GM19463 (cell line): ENCODE data around the gene SLC39A11.
A peak's percentile ranks its signal among the peaks of the same experiment; 100 is the strongest.
"Not testable (repeated sequence)": the region's sequence is repeated elsewhere in the genome, so short reads cannot be mapped to it uniquely, and the experiment has no call there.

ENCODE experiments used
- ATAC-seq: cut with Tn5 transposase; IDR thresholded peaks from one replicate; pipeline ENCODE4 v1.9.1; 2021; ENCODE audit warnings: mild to moderate bottlenecking, moderate library complexity; ENCODE audit not compliant: unreplicated experiment

The SLC39A11 gene

DNA sequence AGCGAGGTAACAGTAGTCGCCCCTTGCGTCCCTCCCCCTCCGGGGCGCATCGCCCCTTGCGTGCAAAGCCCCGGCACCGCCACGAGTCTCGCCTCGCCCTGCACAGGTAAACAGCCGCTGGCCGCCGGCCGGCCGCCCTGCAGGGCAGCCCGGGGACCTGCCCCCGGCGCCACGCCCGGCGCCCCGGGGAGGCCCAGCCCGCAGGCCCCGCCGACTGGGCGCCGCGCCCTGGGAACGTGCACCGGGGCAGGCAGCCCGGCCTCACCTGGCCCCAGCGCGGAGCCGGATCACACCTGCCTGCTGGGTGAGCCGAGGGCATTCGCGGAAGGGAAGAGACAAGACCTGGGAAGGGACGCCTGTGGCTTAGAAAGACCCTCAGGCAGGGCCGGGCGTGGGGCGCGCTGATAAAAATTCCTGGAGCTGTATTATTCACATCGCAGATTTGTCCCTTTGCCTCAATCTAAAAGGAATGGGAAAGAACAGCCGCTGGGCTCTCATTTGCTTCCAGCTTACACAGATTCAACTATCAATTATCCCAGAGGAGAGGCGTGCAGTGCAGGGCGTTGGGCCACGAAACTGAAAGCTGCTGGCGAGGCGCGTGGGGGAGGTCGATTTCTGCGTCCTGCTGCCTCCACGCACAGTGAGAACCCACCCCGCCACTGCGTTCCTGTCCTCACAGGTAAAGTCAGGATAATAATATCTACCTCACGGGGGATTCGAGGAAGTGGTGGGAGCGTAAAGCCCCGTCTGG lies 451.9 kb downstream of the SLC39A11 start:
- ATAC-seq: no peak

DNA sequence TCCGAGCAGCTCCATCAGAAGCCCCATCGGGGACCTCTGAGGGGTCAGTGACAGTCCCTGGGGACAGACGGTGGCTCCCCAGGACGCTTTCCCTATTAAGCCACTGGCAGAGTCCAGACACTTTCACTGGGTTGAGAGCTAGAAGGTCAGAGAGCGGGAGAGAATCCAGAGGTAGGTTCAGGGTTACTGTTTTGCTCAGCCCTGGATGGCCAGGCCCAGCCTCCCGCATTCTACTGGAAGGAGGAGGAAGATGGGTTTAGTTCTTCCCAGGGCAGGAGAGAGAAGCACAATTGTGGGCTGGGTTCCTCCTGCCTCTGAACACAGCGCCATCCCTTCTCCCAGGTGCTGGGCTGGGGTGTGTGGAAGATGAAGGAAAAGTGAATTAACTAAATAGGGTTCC lies 452.8 kb downstream of the SLC39A11 start:
- ATAC-seq: no peak

DNA sequence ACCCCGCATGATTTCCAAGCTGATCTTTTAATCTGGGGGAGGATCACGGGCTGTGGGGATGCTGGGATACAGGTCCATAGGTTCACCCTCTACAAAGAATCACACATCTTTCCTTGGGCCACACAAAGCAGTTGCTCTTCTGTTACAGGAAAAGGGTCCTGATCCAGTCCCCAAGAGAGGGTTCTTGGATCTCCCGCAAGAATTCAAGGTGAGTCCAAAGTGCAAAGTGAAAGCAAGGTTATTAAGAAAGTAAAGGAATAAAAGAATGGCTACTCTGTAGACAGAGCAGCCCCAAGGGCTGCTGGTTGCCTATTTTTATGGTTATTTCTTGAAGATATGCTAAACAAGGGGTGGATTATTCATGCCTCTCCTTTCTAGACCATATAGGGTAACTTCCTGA lies 453.6 kb downstream of the SLC39A11 start:
- ATAC-seq: not testable (repeated sequence)

DNA sequence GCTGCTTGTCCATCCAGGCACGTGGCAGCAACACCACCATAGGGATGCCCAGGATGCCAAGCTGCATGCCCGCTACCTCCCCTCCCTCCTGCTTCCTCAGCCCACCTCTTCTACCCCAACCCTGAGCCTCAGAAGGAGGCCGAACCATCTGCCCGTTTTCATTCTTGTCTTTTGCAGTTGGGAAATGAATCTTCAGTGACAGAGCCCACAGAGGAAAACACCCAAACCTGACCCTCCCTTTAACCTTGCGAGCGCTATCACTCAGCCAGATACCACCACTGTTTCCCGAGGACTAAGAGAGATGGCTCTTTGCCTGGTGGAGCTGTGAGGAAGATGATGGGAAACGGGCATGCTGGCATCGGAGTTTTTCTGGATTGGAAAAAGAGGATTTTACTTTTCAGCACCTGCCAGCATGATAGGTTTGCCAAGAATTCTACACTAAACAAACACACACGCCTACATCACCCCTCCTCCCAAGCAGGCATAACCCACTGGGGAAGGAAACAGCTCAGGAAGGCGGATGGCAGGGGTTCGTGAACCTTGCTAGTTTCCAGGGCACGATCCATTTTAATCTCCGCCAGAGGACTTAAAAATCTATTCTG lies 457.4 kb downstream of the SLC39A11 start:
- no peak for ATAC-seq

- no peak for ATAC-seq
Observed at GRCh38 chr17:72634621-72635020, 457.9 kb downstream of the SLC39A11 start.

DNA sequence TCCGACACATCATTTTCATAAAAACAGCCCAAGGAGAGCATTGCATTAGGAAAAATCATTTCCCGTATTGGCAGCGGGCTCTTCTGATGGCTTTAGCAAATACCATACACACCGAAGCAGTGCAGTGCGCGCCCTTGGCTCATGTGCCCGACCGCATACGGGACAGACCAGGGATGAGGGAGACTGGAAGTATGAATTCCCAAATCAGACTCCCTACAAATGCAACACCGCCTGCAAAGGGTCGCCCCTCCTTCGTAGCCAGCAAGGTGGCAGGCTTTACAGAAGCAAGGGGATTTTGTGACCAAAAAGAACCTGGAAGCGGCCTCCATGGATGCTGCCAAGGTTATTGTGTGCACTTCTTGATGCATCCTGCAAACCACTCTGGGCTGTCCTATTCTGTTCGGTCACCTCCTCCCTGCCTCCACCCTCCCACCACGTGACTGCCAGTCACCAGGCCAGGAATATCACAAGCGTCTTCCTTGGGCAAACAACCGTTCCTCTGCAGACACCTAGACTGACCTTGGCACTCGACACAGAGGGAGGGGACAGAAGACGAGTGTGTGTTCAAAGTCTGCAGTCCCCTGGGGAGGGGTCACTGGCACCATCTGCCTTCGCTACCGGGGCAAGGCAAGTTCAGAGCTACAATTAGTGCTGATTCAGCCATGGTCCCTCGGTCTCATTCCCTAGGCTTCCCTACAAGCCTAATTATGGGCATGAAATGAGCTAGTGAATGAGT lies 460.4 kb downstream of the SLC39A11 start:
- ATAC-seq: no peak

- ATAC-seq: no peak
Observed at GRCh38 chr17:72631568-72631948, 460.9 kb downstream of the SLC39A11 start.

DNA sequence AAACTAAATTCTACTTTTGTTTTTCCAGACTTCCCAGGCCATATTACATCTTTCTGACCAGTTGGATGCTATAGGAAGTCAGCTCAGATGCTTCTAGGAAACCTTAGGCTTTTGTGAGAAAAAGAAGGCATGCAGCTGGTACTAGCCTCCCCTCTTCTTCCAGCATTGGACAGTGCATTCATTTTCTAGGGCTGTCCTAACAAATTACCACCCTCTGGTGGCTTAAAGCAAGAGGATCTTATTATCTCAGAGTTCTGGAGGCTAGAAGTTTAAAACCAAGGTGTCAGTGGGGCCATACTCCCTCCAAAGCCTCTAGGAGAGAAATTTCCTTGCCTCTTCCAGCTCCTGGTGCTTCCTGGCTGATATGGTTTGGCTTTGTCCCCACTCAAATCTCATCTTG lies 467.8 kb downstream of the SLC39A11 start:
- no peak for ATAC-seq

DNA sequence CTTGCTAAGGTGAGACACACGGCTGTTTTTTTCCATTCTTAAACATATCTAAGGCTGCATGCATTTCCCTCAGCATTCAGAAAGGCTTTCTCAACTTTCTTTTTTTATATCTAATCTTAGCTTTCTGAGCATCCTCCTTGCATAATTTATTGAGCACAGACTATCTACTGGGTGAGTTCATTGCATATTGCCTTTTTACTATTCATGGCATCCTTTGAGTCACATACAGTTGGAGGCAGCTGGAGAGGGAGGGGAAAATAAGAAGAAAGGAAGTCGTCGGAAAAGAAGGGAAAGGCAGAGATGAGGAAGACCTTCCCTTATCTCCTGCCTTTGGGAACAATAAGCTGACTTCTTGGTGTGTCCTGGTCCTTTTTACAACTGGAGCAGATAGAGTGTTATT lies 468.3 kb downstream of the SLC39A11 start:
- no peak for ATAC-seq

DNA sequence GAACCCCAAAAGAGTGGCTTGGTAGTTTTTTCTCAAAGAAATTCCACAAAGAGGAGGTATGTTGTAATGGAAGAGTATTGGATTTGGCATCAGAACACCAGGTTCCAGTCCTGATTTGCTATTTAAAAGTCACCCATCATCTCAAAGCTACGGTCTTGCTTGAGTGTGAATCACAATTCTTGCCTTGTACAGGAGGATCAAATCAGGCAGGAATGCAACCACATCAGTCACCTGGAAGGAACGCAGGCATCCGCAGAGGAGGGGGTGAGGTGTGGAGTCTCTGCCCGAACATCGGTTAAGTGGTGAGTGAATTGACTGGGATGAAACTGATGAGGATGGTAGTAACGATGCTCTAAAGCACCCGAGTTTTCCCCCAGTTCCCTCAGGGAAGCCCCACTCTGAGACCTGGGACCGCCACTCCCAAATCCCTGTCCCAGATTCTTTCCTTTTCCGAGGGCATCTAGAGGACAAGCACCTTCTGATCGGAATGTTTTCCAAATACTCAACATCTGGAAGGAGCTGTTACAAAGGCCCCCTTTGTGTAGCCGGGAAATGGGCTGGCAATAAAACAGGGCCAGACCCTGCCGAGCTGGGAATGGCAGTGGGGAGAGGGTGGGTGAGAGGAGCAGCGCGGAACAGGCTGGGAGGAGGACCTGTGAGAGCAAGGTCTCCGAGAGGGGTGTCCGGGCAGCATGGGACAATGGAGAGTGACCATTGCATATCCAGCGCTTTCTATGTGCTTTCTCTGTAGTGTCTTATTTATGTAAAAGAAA lies 469.6 kb downstream of the SLC39A11 start:
- no peak for ATAC-seq

- ATAC-seq: no peak
Observed at GRCh38 chr17:72619976-72620650, 472.4 kb downstream of the SLC39A11 start.

GRCh38 chr17:72618001-72618509 lies 474.4 kb downstream of the SLC39A11 start:
- ATAC-seq: peak; percentile 65

DNA sequence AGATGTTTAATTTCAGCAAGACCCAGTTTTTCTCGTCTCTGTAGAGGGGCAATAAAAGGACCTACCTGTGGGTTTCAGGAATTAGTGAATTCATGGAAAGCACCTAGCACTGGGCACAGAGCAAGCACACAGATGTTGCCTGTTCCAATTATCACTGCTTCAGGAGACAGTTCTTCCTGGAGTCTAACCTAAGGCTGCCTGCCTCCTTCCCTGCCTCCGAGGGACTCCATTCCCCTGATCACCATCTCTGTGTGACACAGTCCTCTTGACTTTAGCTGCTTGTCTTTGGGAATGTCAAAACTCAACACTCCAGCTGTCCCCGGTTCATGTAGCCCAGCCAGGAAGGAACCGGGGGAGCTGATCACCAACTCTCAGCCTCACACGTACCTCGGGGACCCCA lies 474.9 kb downstream of the SLC39A11 start:
- ATAC-seq: no peak

DNA sequence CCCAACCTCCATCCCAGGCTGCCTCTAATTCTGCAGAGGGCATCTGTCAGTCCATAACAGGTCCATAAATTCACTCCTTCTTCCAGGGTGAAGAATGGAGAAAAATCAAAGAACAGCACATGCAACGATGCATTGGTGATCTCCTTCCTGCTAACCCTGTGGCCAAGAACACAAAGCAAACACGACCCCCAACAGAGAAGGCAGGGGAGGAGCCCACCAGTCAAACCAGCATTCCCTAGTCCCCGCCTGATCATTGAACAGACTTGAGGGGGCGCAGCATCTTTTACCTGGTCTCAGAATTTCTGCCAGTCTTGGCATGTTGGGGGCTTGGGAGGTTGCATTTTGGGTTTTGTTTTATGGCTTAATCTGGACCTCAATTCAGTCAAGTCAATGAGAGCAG lies 476.0 kb downstream of the SLC39A11 start:
- no peak for ATAC-seq

- ATAC-seq: no peak
Observed at GRCh38 chr17:72615627-72615991, 476.9 kb downstream of the SLC39A11 start.

DNA sequence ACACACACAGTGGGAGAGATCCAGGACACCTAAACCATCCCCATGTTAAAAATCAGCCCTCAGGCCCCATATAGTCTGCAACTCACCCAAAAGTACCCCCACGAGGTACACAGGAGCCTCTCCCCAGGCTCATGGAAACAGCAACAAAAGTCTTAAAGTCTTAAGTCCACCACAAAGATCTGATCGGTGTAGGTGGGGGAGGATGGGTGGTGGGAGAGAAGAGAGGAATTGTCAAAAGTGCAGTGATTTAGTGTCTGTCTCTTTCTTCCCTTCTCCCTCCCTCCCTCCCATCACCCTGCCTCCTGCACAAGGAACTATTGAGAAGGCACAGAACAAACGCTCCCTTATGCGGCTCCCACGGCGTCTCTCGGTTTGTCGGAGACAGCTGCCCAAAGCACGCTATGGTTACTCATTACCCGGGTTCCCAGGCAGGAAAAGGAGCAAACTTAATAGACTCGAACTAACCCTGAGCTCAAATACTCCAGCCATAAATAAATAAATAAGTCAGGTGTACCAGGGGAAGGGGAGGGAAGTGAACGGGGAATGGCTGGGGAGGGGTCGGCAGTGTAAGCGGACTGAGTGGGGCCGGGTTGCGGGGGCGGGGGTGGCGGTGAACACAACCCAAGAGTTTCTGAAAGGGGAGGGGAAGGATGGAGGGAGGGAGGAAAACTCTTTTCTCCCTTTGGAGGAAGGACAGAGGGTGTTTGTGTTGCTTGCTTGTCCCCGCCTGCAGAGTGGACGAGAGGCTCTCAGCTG lies 477.4 kb downstream of the SLC39A11 start:
- peak; percentile 50 for ATAC-seq

GRCh38 chr17:72614476-72614870 lies 478.0 kb downstream of the SLC39A11 start:
- no peak for ATAC-seq

DNA sequence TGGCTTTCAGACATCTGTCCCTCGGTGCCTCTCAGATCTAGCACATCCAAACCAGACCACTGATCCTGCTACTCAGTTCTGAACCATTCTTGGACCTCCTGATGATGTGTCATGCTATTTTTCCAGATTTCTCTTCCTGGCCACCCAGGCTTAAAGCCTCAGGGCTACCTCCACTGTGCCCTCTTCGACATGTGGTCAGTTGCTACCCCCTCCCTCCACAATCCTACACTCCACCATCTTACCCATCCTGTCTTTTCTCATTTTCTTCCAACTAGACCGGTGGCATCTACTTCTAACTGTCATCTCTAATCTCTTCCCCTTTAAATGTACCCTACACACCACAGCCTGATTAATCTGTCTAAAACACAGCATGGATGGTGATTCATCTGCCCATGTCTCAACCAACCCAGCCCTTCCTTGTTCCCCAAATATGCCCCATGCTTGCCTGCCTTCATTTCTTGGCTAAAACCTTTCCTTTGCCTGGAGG lies 478.6 kb downstream of the SLC39A11 start:
- ATAC-seq: no peak

DNA sequence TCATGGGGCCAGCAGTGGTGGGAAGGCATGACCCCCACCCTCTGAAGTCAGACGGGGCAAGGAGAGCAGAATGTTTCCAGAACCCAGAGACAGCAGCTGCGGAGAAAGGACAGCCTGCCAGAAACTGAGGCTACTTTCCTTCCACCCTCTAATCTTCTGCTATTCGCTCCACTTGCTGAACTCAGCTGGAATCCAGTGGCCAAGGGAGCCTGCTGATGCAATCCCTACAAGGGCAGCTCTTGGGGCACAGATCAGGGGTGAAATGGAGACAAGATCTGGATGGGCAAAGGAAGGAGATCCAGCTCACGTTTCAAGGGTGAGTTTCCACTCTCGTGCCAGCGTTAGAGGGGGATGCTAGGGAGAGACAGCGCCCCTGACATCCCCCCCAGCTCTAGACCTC lies 479.1 kb downstream of the SLC39A11 start:
- no peak for ATAC-seq

DNA sequence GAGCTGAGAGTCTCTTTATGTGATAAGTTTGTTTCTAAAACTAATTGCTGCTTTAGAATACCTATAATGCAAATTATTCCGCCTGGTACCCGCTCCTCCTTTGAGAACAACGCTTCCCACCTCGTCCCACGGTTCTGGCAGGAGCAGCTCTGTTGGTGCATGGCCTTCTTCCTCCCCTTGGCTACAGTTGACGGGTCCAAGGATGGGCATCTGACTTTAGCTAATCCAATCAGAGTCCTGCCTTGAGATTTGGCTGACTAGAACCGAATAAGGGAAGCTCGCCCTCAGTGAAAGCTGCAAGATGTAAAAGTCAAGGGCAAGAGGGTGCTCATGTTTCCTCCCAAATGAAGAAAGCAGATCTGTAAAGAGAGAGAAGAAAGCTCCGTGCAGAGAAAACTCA lies 481.3 kb downstream of the SLC39A11 start:
- ATAC-seq: no peak
